Coronary artery (tissue), 2 donors: ENCODE results near the gene KIF19.

Experiments
- DNase-seq: peaks from one replicate; pipeline ENCODE4 v3.0.0-alpha.2; 2017; ENCODE audit warnings: low spot score
- H3K27ac ChIP-seq, 2 donors: fragments of 200-600 bp; sonication (generic); one replicate each; pipeline ENCODE4 v1.5.1; 2016 to 2019
- H3K4me3 ChIP-seq: fragments of 200-600 bp; sonication (generic); 2 replicates; pipeline ENCODE4 v1.5.1; 2016; ENCODE audit warnings: mild to moderate bottlenecking, moderate library complexity
- CTCF ChIP-seq: fragments of 200-600 bp; sonication (generic); IDR thresholded peaks from one replicate; pipeline ENCODE4 v1.5.1; 2019; ENCODE audit warnings: antibody characterized with exemption

KIF19 gene

GRCh38 chr17:74392848-74393247, 66.8 kb downstream of the KIF19 start:
- no peak for DNase-seq
- TF ChIP-seq CTCF: no peak
- H3K27ac ChIP-seq: no peak overlapping the region
- H3K4me3 ChIP-seq: no peak overlapping the region

DNA sequence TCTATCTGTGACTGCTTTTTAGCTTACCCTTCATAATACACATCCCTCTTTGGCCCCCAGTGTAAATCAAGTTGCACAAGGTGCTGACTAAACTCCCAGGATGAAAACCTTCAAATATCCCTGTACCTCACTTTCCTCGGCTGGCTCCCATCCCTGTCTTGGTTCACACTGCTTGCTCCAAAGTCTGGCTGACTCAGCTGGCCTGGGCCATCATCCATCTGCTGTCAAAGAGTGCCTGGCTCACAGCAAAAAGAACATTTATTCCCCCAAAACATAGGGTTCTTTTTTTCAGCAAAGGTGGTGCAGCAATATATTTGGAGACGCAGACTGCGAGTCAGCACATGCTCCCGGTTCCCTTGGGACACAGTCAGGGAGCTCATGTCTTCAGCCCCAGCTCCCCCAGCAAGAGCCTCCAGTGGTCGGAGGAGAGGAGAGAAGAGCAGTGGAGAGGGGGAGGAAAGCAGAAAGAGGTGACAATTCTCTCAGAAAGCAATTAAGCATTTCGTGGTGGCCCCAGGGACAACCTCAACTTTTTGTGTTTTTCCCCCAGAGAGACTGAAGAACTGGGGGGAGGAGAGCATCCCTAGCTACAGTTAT, 67.4 kb downstream of the KIF19 start:
- Histone ChIP-seq H3K27ac (no peak overlapping the region), H3K4me3 (no peak overlapping the region)
- TF ChIP-seq CTCF: no peak
- no peak for DNase-seq

DNA sequence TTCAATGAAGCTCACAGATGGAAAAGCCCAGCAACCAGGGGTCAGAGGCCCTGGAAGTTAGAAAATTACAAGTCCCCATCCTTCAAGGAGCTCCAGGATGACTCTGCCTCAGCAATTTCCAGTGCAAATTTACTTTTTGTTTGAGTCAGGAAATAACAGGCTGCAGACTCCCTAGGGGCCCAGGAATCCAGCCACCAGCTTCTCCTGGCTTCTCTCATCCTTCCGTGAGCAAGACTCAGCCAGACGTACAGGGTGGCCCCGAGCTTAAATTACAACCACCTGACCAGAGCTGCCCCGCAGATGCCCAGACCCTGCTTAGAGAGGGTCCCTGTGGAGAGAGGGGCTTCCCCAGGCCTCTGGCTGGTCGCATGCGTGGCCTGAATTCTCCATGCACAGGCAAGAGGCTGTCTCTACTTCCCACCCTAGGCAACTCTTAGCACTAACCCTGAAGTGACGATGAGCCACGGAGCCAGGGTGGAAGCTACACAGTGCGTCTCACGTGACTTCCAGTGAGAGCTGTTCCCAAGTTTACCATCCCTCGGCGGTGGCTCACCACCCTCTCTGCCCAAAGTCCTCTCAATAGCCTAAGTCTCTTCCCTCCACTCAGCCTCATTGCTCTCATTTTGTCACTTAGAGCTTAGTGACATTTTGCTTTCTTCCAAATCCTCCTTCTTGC, 68.4 kb downstream of the KIF19 start:
- TF ChIP-seq CTCF: no peak
- DNase-seq: no peak
- no peak overlapping the region for H3K27ac ChIP-seq
- H3K4me3 ChIP-seq: no peak overlapping the region

- Histone ChIP-seq H3K27ac (no peak overlapping the region), H3K4me3 (no peak overlapping the region)
- DNase-seq: no peak
- no peak for TF ChIP-seq CTCF
Observed at GRCh38 chr17:74394977-74395376, 69.0 kb downstream of the KIF19 start.

GRCh38 chr17:74396567-74396966, 70.5 kb downstream of the KIF19 start:
- DNase-seq: no peak
- Histone ChIP-seq H3K4me3 (no peak overlapping the region), H3K27ac (no peak overlapping the region)
- TF ChIP-seq CTCF: no peak

DNA sequence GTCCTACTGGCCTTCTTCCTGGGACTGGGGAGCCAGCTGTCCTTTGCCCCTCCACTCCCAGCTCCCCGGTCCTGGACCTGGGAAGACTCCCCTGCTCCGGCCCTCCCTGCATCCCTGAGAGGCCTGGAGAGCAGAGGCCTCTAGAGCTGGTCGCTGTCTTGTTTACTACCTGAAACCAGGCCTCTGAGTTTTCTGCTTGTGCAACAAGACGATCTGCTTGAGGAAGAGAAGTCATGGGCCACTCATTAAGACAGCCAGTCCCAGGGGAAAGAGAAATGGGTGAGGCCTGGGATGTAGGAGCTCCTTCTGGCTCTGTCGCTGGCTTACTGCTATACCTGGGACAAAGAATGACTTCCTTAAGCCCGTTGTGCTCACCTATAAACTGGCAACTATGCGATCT, 76.0 kb downstream of the KIF19 start:
- H3K4me3 ChIP-seq: no peak overlapping the region
- no peak for DNase-seq
- H3K27ac ChIP-seq: no peak overlapping the region
- no peak for TF ChIP-seq CTCF

DNA sequence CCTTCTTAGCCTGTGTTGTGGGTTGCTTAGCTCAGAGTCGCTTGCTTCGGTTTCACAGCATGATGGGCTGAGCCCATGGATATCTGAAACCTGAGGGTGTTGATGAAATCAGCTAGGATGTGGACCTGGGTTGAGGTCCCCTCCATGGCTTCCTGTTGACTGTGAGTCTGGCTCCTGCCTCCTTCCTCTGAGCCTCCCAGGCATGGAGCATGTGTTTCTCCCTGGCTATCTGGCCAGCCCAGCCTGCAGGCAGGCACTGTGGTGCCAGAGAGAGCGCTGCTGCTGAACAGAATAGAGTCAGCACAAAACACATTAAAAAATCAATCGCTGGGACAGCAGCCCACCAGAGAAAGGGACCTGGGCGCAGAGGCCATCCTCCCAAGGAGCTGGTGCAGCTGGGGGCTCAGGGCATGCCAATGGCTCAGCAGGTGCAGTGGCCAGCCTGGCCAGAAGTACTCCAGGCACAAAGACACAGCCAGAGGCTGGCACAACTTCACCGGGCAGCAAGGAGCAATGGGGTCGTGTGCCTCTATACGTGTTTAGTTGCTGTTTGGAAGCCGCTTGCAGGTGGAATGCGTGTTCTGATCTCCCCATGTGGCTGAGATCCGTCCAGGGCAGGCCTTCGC, 77.6 kb downstream of the KIF19 start:
- no peak for DNase-seq
- no peak for TF ChIP-seq CTCF
- no peak overlapping the region for H3K4me3 ChIP-seq
- no peak overlapping the region for H3K27ac ChIP-seq
